Spleen (tissue), 11 donors: ENCODE measurements around the gene ZNF70. TPM values are rescaled to one million over a fixed set of nuclear protein-coding genes. Genes with fewer than 3 reads are reported as not detected.

Source experiments
- DNase-seq: peaks from one replicate; pipeline ENCODE4 v3.0.0-alpha.2; 2020
- H3K27ac ChIP-seq, 8 donors: fragments of 200-600 bp; sonication (generic) in 7 of 8; 1 replicate in 4 of 8; 2 replicates in 4 of 8; pipeline versions ENCODE4 v1.5.0 to v1.8.0; 2016 to 2021; ENCODE audit warnings: inconsistent platforms in 4 of 8, mild to moderate bottlenecking in 4 of 8, moderate library complexity in 1 of 8
- H3K27me3 ChIP-seq, 7 donors: fragments of 200-600 bp; sonication (generic) in 6 of 7; replicated peaks in 1 of 7; 1 replicate in 4 of 7; 2 replicates in 3 of 7; pipeline versions ENCODE4 v1.5.0 to v1.8.0; 2016 to 2021; ENCODE audit warnings: inconsistent platforms in 3 of 7, mild to moderate bottlenecking in 1 of 7
- H3K36me3 ChIP-seq, 6 donors: fragments of 200-600 bp; sonication (generic) in 5 of 6; 1 replicate in 4 of 6; 2 replicates in 2 of 6; pipeline versions ENCODE4 v1.5.0 to v1.8.0; 2016 to 2021; ENCODE audit warnings: inconsistent platforms in 2 of 6
- H3K4me1 ChIP-seq, 6 donors: fragments of 200-600 bp; sonication (generic) in 5 of 6; 1 replicate in 3 of 6; 2 replicates in 3 of 6; pipeline versions ENCODE4 v1.5.0 to v1.8.0; 2016 to 2021; ENCODE audit warnings: inconsistent platforms in 3 of 6
- H3K4me3 ChIP-seq, 8 donors: fragments of 200-600 bp; sonication (generic) in 7 of 8; 1 replicate in 4 of 8; 2 replicates in 4 of 8; pipeline versions ENCODE4 v1.5.0 to v1.8.0; 2016 to 2021; ENCODE audit warnings: inconsistent platforms in 4 of 8, mild to moderate bottlenecking in 4 of 8, moderate library complexity in 2 of 8
- H3K9me3 ChIP-seq, 8 donors: fragments of 200-600 bp; sonication (generic) in 7 of 8; 1 replicate in 4 of 8; 2 replicates in 4 of 8; pipeline versions ENCODE4 v1.5.0 to v1.8.0; 2016 to 2021; ENCODE audit warnings: inconsistent platforms in 4 of 8
- POLR2A ChIP-seq, 3 donors: fragments of 450-650 bp; IDR thresholded peaks; one replicate each; pipeline ENCODE4 v1.5.1; 2017; ENCODE audit warnings: antibody characterized with exemption in 3 of 3, mild to moderate bottlenecking in 1 of 3
- POLR2AphosphoS5 ChIP-seq, 3 donors: sonication (generic); formaldehyde crosslinking; IDR thresholded peaks; one replicate each; pipeline ENCODE4 v1.5.1; 2017; ENCODE audit warnings: antibody characterized with exemption in 3 of 3
- WGBS, 5 donors: extraction: QIAGEN DNeasy Blood & Tissue Kit in 3 of 5; methylation state at CpG; one replicate each; pipeline versions ENCODE4 v1.1.5 to v1.1.7; 2013 to 2018; 5-methylcytosine and 5-hydroxymethylcytosine counted together
- intact Hi-C: fragments of 100-400 bp; cut with DNase I; formaldehyde crosslinking; loops from one replicate; pipeline ENCODE4 v1.15.0; 2023; ENCODE audit warnings: low total_unique reads
- polyA plus RNA-seq, 3 donors: library from polyadenylated mRNA; stranded (reverse); fragments of 200-250 nt; gene quantifications; one replicate each; pipeline ENCODE4 v1.2.1, GENCODE V29; 2013
- total RNA-seq, 7 donors: library from RNA; depleted of rRNA in 3 of 7; stranded (reverse); fragments of >200 nt in 3 of 7; fragmentation: NEBNext Ultra II Directional in 4 of 7; extraction: Animal tissue kit (Norgen Biotek cat#: 25700) in 4 of 7; gene quantifications; one replicate each; pipeline versions ENCODE4 v1.1.0 to v1.2.1, GENCODE V29; 2016 to 2021
- TF ChIP-seq, protein P1 (sequence below), 11 experiments: fragments of 200-600 bp in 7 of 11; fragments of 450-650 bp in 4 of 11; sonication (generic) in 4 of 11; IDR thresholded peaks in 8 of 11; conservative IDR thresholded peaks in 3 of 11; 1 replicate in 7 of 11; 2 replicates in 4 of 11; pipeline versions ENCODE4 v1.4.0 to v1.8.0; 2016 to 2021; ENCODE audit warnings: antibody characterized with exemption in 11 of 11, inconsistent platforms in 4 of 11, mild to moderate bottlenecking in 1 of 11
- donor health status: healthy with polysubstance abuse.
- donor health status: DM: no; HTN: no; CAD: no; lungs with moderate emphysema.
- donor health status: DM: no; HTN: no; CAD: no.
- donor health status: Bipolar disorder and iron deficiency.
- donor health status: healthy.
- donor health status: DM: no; HTN: no; CAD: no.
- donor health status: DM: yes; HTN: yes; CAD: no.

Gene ZNF70
- total and polyA plus RNA-seq, 10 donors, result 0.55 to 7.4 (median 5.6) TPM

DNA sequence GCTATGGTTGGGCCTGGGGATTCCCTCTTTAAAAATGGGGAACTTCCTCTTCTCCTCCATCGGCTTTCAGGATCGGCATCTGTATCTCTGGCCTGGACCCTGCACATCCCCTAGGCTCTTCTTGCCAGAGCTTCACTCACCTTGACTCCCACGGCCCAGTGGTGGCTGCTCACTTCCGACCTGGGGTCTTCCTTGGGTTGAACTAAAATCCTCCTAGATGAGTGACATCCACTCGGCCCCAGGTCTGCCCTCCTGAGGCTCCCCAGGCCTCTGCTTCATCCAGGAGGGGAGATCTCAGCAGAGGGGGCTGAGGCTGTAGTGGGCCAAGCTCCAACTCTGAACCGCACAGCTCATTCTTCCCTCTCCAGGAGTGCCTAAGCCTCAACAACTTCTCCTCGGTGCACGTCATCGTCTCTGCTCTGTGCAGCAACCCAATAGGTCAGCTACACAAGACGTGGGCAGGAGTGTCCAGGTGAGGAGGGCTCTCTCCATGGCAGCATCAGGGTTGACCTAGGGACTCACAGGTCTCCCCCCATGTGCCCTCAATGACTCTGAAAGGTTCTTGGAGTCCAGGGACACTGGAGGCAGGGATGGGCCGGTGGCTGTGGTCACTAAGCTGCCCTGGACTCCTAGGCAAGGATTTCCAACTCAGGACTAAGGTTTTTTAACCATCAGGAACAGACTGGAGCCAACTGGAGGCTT lies 56.8 kb downstream of the ZNF70 start:
- no peak for DNase-seq
- Histone ChIP-seq H3K9me3 (no peaks in the 10 kb centered on the region), H3K27ac (peak overlapping the region in 6 of 8 donors; percentile 84 to 96 (median 94)), H3K27me3 (no peaks in the 10 kb centered on the region), H3K4me3 (no peak overlapping the region), H3K4me1 (peaks cover 2 to 46% (median 27%) of the 10 kb centered on the region in 6 donors), H3K36me3 (peaks cover 0 to 86% (median 36%) of the 10 kb centered on the region in 6 donors)
- no peak for TF ChIP-seq POLR2A (IDR thresholded peaks at IDR 0.05)
- no peak for TF ChIP-seq POLR2AphosphoS5 (IDR thresholded peaks at IDR 0.05)
- TF ChIP-seq, protein P1, sequence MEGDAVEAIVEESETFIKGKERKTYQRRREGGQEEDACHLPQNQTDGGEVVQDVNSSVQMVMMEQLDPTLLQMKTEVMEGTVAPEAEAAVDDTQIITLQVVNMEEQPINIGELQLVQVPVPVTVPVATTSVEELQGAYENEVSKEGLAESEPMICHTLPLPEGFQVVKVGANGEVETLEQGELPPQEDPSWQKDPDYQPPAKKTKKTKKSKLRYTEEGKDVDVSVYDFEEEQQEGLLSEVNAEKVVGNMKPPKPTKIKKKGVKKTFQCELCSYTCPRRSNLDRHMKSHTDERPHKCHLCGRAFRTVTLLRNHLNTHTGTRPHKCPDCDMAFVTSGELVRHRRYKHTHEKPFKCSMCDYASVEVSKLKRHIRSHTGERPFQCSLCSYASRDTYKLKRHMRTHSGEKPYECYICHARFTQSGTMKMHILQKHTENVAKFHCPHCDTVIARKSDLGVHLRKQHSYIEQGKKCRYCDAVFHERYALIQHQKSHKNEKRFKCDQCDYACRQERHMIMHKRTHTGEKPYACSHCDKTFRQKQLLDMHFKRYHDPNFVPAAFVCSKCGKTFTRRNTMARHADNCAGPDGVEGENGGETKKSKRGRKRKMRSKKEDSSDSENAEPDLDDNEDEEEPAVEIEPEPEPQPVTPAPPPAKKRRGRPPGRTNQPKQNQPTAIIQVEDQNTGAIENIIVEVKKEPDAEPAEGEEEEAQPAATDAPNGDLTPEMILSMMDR (IDR thresholded peaks at IDR 0.05 in 8 of 11, conservative IDR thresholded peaks at IDR 0.05 in 3 of 11), result no peak
- WGBS, 5 donors, result 91 to 94% (median 93%) methylated on average over 10 to 11 of the region's 11 CpGs
- intact Hi-C loops, result no loop called here

DNA sequence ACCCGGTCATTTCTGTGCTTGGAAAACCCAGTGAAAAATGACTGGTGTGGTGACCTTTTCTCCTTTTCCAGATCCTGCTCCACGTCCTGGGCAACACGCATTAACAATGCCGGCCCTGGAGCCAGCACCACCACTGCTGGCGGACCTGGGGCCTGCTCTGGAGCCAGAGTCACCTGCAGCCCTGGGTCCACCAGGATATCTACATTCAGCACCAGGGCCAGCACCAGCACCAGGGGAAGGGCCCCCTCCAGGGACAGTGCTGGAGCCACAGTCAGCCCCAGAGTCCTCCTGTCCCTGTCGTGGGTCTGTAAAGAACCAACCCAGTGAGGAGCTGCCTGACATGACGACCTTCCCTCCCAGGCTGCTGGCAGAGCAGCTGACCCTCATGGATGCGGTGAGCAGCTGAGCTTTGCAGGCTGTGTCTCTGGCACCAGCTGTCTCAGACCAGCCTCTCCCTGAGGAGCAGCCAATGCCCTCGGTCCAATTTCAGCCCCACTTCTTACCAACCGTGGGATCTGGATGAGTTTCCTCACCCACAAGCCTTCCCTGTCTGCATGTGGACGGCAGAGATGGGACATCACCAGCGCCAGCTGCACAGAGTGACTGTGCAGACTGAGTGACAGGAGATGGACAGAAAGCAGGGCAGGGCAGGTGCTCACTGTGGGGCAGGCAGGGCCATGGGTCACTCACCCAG lies 58.2 kb downstream of the ZNF70 start:
- WGBS, 5 donors, result 86 to 96% (median 96%) methylated on average over 12 of the region's 12 CpGs
- Histone ChIP-seq H3K9me3 (no peaks in the 10 kb centered on the region), H3K36me3 (peaks cover 0 to 86% (median 31%) of the 10 kb centered on the region in 6 donors), H3K4me3 (no peak overlapping the region), H3K4me1 (peaks cover 2 to 32% (median 25%) of the 10 kb centered on the region in 6 donors), H3K27ac (no peak overlapping the region), H3K27me3 (no peaks in the 10 kb centered on the region)
- TF ChIP-seq POLR2AphosphoS5 (IDR thresholded peaks at IDR 0.05) (peak in 1 of 3 donors; percentile 7), POLR2A (IDR thresholded peaks at IDR 0.05) (no peak)
- TF ChIP-seq, protein P1 (IDR thresholded peaks at IDR 0.05 in 8 of 11, conservative IDR thresholded peaks at IDR 0.05 in 3 of 11), result no peak
- intact Hi-C loops, result no loop called here
- no peak for DNase-seq

DNA sequence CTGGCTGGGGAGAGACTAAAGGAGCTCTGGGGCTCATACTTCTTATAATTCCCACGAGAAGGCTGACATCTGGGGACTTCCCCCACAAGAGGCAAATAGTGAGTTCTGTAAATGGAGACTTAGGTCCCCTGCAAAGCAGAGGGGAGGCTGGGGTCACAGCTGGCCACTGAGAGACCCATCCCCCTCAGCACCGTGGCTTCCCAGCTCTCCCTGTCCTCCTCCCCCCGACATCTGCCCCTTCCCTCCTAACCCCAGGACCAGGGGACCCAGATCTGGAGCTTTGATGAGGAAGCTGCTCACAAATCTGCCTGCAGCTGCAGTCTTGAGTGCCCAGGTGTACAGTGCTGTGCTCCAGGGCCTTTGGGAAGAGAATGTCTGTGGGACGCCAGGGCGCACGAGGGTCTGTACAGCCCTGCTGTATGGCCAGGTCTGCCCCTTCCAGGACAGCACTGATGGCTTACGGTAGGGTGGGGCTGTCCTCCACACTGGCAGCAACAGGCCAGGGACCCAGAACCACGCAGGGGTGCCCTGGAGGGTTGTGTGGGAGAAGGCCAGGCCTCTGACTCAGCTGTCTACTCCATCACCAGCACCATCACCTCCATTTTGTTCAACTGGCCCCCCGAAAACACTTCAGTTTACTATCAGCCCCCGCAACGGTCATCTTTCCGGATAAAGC lies 59.0 kb downstream of the ZNF70 start:
- Histone ChIP-seq H3K36me3 (peaks cover 0 to 88% (median 31%) of the 10 kb centered on the region in 6 donors), H3K9me3 (no peaks in the 10 kb centered on the region), H3K4me1 (peaks cover 2 to 23% (median 21%) of the 10 kb centered on the region in 6 donors), H3K4me3 (no peak overlapping the region), H3K27ac (no peak overlapping the region), H3K27me3 (no peaks in the 10 kb centered on the region)
- intact Hi-C loops, result no loop called here
- 82 to 93% (median 89%) methylated on average over 12 of the region's 12 CpGs for WGBS, 5 donors
- TF ChIP-seq POLR2AphosphoS5 (IDR thresholded peaks at IDR 0.05) (no peak), POLR2A (IDR thresholded peaks at IDR 0.05) (no peak)
- TF ChIP-seq, protein P1 (IDR thresholded peaks at IDR 0.05 in 8 of 11, conservative IDR thresholded peaks at IDR 0.05 in 3 of 11), result no peak
- no peak for DNase-seq
